HEK293T (cell line): ENCODE measurements around the gene CAPN3.

Experiments
- CTCF ChIA-PET: fragments of 350-600 bp; formaldehyde crosslinking; extraction: SDS; loops from one replicate; lab custom pipeline; 2021; ENCODE audit warnings: antibody characterized with exemption, inconsistent platforms; lab: Yijun Ruan, JAX
- POLR2A ChIA-PET: fragments of 350-600 bp; formaldehyde crosslinking; extraction: SDS; loops from one replicate; lab custom pipeline; 2020; ENCODE audit warnings: antibody characterized with exemption, inconsistent platforms; lab: Yijun Ruan, JAX
- DNase-seq: peaks from one replicate; pipeline ENCODE4 v3.0.0; 2012; ENCODE audit warnings: mixed read lengths; ENCODE audit errors: extremely low spot score
- ARNT ChIP-seq: fragments of 450-650 bp; IDR thresholded peaks from 2 replicates; pipeline ENCODE4 v1.6.1; 2017; ENCODE audit warnings: mild to moderate bottlenecking
- BHLHE40 ChIP-seq: fragments of 450-650 bp; IDR thresholded peaks from 2 replicates; pipeline ENCODE4 v1.6.1; 2016; ENCODE audit warnings: mild to moderate bottlenecking, moderate library complexity, borderline replicate concordance
- CTBP1 ChIP-seq: fragments of 450-650 bp; IDR thresholded peaks from 2 replicates; pipeline ENCODE4 v1.6.1; 2016; ENCODE audit warnings: borderline replicate concordance
- ELF4 ChIP-seq: fragments of 450-650 bp; IDR thresholded peaks from 2 replicates; pipeline ENCODE4 v1.6.1; 2017; ENCODE audit warnings: antibody characterized with exemption
- FOXA1 ChIP-seq: fragments of 450-650 bp; IDR thresholded peaks from 2 replicates; pipeline ENCODE4 v1.6.1; 2016; ENCODE audit warnings: mild to moderate bottlenecking
- FOXK2 ChIP-seq: fragments of 450-650 bp; IDR thresholded peaks from 2 replicates; pipeline ENCODE4 v1.6.1; 2016; ENCODE audit warnings: mild to moderate bottlenecking
- FOXM1 ChIP-seq: fragments of 450-650 bp; IDR thresholded peaks from 2 replicates; pipeline ENCODE4 v1.6.1; 2017; ENCODE audit warnings: mild to moderate bottlenecking, borderline replicate concordance
- HDGF ChIP-seq: fragments of 450-650 bp; IDR thresholded peaks from 2 replicates; pipeline ENCODE4 v1.6.1; 2017; ENCODE audit warnings: antibody characterized with exemption, borderline replicate concordance
- L3MBTL2 ChIP-seq: fragments of 450-650 bp; conservative IDR thresholded peaks from 2 replicates; pipeline ENCODE4 v1.6.1; 2016; ENCODE audit warnings: mild to moderate bottlenecking
- LEF1 ChIP-seq: fragments of 450-650 bp; IDR thresholded peaks from 2 replicates; pipeline ENCODE4 v1.6.1; 2017; ENCODE audit warnings: mild to moderate bottlenecking, borderline replicate concordance
- NFRKB ChIP-seq: fragments of 450-650 bp; IDR thresholded peaks from 2 replicates; pipeline ENCODE4 v1.6.1; 2016; ENCODE audit warnings: mild to moderate bottlenecking, moderate library complexity
- SP1 ChIP-seq: fragments of 450-650 bp; IDR thresholded peaks from 2 replicates; pipeline ENCODE4 v1.6.1; 2017
- SUZ12 ChIP-seq: fragments of 450-650 bp; IDR thresholded peaks from 2 replicates; pipeline ENCODE4 v1.6.1; 2016; ENCODE audit warnings: mild to moderate bottlenecking
- TARDBP ChIP-seq: fragments of 450-650 bp; IDR thresholded peaks from 2 replicates; pipeline ENCODE4 v1.6.1; 2016
- ZNF384 ChIP-seq: fragments of 450-650 bp; IDR thresholded peaks from 2 replicates; pipeline ENCODE4 v1.6.1; 2016
- TF ChIP-seq, protein P1 (sequence below): fragments of 450-650 bp; IDR thresholded peaks from 2 replicates; pipeline ENCODE4 v1.6.1; 2016

Gene CAPN3

DNA sequence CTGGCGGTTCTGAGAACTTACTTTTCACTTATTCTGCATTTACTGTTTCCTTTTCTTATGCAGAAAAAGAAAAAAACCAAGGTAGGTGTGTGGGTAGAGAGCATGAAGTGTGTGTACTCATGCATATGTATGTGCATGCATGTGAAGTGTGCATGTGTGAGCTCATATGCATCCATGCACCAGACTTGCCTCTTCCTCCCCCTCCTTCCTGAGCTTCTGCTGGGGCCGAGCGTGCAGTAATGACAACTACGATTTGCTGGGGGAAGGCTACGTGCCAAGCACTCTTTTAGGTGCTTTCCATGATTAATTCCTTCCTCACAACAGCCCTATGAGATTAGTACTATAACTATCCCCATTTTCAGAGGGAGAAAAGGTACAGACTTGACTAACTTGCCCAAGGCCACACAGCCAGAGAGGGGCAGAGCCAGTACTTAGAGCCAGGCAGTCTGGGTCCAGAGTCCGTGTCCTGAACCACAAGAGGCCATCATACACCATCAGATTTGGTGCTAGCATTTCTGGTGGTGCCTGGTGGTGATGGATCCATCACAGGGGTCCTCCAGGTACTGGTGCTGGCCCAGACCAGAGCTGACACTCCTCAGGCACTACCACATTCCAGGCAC, 46.7 kb downstream of the CAPN3 start:
- POLR2A ChIA-PET = no interaction called here
- CTCF ChIA-PET = interaction anchor here (0.6 kb wide), 1 partner anchor 339 kb away, joined by 3 read pairs; no protein-coding TSS in a partner anchor
- no peak for TF ChIP-seq FOXM1
- TF ChIP-seq ARNT = no peak
- no peak for DNase-seq

DNA sequence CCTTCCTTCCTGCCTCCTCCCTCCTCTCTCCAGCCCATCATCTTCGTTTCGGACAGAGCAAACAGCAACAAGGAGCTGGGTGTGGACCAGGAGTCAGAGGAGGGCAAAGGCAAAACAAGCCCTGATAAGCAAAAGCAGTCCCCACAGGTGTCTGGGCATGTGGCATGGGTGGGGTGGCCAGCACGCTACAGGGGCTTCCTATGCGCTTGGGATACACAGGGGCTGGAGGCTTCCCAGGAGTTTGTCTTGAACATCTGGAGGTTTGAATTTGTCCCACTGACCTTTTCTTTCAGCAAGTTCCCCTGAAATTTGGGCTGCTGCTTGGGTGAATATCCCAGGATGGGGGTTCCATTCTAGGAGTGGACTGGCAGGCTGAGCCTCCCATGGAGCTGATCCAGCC, 48.9 kb downstream of the CAPN3 start:
- DNase-seq = no peak
- no peak for TF ChIP-seq LEF1
- no peak for TF ChIP-seq CTBP1
- no peak for TF ChIP-seq L3MBTL2
- TF ChIP-seq SP1 = no peak
- no peak for TF ChIP-seq BHLHE40
- TF ChIP-seq SUZ12 = no peak
- no peak for TF ChIP-seq ELF4
- TF ChIP-seq FOXK2 = no peak
- TF ChIP-seq HDGF = no peak
- no peak for TF ChIP-seq NFRKB
- no peak for TF ChIP-seq FOXA1
- TF ChIP-seq, protein P1, sequence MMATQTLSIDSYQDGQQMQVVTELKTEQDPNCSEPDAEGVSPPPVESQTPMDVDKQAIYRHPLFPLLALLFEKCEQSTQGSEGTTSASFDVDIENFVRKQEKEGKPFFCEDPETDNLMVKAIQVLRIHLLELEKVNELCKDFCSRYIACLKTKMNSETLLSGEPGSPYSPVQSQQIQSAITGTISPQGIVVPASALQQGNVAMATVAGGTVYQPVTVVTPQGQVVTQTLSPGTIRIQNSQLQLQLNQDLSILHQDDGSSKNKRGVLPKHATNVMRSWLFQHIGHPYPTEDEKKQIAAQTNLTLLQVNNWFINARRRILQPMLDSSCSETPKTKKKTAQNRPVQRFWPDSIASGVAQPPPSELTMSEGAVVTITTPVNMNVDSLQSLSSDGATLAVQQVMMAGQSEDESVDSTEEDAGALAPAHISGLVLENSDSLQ = no peak
- no peak for TF ChIP-seq ARNT
- no peak for TF ChIP-seq FOXM1
- no peak for TF ChIP-seq ZNF384
- no peak for TF ChIP-seq TARDBP
- POLR2A ChIA-PET = no interaction called here
- CTCF ChIA-PET = no interaction called here

DNA sequence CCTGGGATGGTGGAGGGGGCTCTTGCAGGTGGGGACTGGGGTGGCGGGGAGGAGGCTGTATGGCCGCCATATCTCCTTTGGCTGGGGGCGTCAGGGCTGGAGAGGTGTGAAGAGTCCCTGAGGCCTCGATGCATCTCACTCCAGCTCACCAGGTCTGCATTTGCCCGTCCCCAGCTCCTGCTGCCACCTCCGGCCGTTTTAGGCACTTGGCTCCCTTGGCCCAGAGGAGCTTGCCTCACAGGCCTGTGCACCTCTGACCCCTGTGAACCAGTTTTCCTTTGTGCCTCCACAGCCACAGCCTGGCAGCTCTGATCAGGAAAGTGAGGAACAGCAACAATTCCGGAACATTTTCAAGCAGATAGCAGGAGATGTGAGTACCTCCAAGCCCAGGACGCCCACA, 49.7 kb downstream of the CAPN3 start:
- no peak for DNase-seq
- CTCF ChIA-PET = no interaction called here
- TF ChIP-seq LEF1 (no peak), FOXK2 (no peak)
- POLR2A ChIA-PET = no interaction called here

DNA sequence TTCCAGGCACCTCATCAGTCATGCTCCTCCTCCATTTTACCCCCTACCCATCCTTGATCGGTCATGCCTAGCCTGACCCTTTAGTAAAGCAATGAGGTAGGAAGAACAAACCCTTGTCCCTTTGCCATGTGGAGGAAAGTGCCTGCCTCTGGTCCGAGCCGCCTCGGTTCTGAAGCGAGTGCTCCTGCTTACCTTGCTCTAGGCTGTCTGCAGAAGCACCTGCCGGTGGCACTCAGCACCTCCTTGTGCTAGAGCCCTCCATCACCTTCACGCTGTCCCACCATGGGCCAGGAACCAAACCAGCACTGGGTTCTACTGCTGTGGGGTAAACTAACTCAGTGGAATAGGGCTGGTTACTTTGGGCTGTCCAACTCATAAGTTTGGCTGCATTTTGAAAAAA, 52.6 kb downstream of the CAPN3 start:
- TF ChIP-seq ARNT (no peak), L3MBTL2 (no peak), ZNF384 (no peak), ELF4 (no peak)

DNA sequence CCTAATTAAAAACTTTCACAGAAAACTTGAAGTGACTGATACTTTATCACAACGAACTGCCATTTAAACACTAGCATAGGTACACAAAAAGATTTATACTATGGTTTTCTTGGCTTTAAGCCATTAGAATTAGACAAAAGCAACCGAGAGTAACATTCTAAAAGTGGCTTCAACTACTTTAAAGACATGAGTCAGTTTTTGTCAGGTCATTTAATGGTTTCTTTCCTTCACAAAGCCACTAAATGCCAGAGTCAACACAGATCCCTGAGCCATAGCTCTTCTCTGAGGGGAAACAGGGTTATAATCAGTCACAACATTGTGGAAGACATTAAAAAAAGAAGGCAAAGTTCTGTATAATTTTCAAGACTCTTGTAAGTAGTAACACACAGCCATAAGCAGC, 54.6 kb downstream of the CAPN3 start:
- DNase-seq = no peak
- TF ChIP-seq NFRKB (no peak), FOXA1 (no peak), ZNF384 (no peak), FOXK2 (no peak), SUZ12 (no peak), CTBP1 (no peak), HDGF (no peak), TARDBP (no peak), BHLHE40 (no peak)
- TF ChIP-seq, protein P1 = no peak
- CTCF ChIA-PET = interaction anchor here (0.5 kb wide), 1 partner anchor 135 kb away, joined by 4 read pairs; no protein-coding TSS in a partner anchor
- POLR2A ChIA-PET = no interaction called here

More for the DNA sequence above, 52.6 kb downstream of the CAPN3 start:
- CTCF ChIA-PET = no interaction called here
- DNase-seq = no peak
- POLR2A ChIA-PET = no interaction called here

DNA sequence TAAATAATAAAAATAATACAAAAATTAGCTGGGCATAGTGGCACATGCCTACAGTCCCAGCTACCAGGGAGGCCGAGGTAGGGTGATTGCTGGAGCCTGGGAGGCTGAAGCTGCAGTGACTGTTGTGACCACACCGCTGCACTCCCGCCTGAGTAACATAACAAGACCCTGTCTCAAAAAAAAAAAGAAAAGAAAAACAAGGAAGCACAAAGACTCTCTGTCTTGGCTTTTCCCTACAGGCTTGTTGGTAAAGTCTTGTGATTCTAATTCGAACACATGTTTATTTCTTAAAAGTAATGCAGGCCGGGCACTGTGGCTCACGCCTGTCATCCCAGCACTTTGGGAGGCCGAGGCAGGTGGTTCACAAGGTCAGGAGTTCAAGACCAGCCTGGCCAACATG, 60.1 kb downstream of the CAPN3 start:
- TF ChIP-seq TARDBP (no peak), SUZ12 (no peak), CTBP1 (no peak), ARNT (no peak), FOXA1 (no peak), ELF4 (no peak), L3MBTL2 (no peak), NFRKB (no peak)
- TF ChIP-seq, protein P1 = no peak
- DNase-seq = no peak
- ChIA-PET CTCF (no interaction called here), POLR2A (no interaction called here)

DNA sequence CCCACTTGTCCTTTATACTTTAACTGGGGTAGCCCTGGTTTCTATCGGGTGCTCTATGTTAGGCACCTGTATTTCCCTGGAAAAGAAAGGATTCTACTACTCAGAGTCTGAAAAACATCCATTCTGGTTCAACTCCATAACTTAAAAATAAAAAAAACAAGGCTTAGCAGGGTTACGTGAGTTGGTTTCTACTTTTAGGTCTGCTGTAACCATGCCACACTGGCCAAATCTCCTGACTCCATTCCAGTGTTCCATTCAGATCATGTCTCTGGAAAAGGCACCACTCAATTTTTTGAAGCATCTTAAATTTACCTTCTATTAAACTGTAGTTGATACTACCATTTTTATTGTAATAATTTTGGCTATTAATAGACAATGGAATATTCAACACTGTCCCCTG, 62.1 kb downstream of the CAPN3 start:
- POLR2A ChIA-PET = no interaction called here
- TF ChIP-seq L3MBTL2 = no peak
- no peak for TF ChIP-seq ELF4
- no peak for TF ChIP-seq NFRKB
- TF ChIP-seq HDGF = no peak
- no peak for TF ChIP-seq SP1
- TF ChIP-seq BHLHE40 = no peak
- no peak for TF ChIP-seq CTBP1
- no peak for TF ChIP-seq FOXK2
- no peak for TF ChIP-seq FOXA1
- no peak for TF ChIP-seq SUZ12
- no peak for TF ChIP-seq LEF1
- TF ChIP-seq ZNF384 = no peak
- no peak for TF ChIP-seq FOXM1
- no peak for TF ChIP-seq ARNT
- no peak for TF ChIP-seq TARDBP
- TF ChIP-seq, protein P1 = no peak
- CTCF ChIA-PET = no interaction called here
- DNase-seq = no peak
